Fibroblast of pulmonary artery (primary cell): ENCODE results near the gene ZDHHC8.

Experiments
- DNase-seq: peaks from one replicate; pipeline ENCODE4 v3.0.0-alpha.2; 2010; ENCODE audit warnings: low read depth
- H3K4me3 ChIP-seq: replicated peaks from 2 replicates; pipeline ENCODE4 v1.5.1; 2011; ENCODE audit warnings: low read depth, mild to moderate bottlenecking, control low read depth, low read length, moderate library complexity
- TF ChIP-seq, protein P1 (sequence below): IDR thresholded peaks from 2 replicates; pipeline ENCODE4 v1.5.1; 2011; ENCODE audit warnings: mild to moderate bottlenecking, control low read depth, low read length, inconsistent platforms; ENCODE audit errors: missing control alignments

ZDHHC8 gene

DNA sequence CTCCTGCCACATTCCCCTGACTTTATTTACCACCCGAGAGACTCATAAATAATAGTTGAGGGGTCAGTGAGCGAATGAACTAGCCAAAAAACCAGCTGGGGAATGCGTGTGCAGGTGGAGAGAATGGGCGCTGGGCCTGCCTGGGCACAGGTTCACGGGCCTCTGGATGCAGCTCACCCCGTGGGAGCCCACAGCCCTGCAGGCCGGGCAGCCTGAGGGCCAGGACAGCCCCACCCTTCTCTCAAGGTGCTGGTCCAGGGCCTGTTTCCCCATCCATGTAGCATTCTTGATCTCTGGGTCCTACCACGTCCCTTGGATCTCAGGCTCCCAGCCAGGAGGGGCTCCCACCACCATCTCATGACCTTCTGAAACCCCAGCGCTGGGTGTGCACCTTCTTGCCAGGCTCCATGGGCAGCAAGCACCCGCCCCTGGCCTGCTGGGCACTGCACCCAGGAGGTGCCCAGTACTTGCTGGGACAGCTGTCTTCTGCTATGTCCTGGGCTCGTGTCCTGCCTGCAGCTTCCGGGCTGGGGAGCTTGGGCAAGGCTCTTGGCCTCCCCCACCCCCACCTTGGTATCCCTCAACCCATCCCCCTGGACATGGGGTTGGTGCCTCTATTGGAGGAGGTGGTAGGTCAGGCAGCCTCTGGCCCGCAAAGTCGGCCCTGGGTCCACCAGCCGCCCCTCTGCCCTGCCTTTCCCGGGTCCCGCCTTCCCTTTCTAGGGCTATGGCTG is 62.3 kb downstream of the ZDHHC8 start:
- DNase-seq, result no peak
- TF ChIP-seq, protein P1, sequence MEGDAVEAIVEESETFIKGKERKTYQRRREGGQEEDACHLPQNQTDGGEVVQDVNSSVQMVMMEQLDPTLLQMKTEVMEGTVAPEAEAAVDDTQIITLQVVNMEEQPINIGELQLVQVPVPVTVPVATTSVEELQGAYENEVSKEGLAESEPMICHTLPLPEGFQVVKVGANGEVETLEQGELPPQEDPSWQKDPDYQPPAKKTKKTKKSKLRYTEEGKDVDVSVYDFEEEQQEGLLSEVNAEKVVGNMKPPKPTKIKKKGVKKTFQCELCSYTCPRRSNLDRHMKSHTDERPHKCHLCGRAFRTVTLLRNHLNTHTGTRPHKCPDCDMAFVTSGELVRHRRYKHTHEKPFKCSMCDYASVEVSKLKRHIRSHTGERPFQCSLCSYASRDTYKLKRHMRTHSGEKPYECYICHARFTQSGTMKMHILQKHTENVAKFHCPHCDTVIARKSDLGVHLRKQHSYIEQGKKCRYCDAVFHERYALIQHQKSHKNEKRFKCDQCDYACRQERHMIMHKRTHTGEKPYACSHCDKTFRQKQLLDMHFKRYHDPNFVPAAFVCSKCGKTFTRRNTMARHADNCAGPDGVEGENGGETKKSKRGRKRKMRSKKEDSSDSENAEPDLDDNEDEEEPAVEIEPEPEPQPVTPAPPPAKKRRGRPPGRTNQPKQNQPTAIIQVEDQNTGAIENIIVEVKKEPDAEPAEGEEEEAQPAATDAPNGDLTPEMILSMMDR, result no peak

DNA sequence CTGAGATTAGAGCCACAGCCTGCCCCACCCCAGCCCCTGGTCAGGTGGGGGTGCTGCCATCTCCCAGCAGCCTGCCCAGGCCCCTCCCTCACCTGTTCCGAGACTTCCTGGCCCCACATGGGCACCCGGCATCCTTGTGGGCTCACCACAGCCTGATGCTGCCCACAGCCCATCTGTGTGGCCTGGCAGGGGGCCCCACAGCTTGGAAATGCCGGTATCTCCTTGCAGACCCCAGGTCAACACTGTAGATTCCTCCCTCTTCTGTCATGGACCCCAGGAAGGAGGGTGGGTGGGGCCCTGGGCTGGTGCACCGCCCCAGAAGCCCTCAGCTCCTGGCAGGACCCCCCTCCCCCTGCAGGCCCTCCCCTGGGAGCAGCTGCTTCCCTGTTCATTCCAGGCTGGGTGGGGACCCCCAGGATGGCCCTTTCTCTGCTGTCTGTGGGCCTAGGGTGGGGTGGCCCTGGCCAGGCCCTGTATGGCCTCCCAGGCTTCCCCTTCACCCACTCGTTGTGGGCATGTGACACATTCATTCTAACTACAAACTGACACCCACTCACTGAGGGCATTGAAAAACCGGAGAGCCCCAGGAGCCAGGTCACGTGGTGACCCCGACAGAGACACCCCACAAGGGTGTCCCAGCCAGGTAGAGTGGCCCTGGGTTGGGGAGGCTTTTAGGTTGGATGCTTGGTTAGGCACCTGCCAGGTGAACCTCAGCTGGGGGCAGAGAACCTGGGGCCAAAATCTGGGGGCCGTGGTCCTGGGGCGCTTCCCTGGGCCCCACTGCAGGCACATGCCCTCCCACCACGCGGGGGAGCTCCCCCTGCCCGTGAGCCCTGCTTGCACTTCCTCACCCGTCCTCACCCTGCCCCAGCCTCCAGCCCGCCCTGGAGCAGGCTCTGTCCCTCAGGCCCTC is 63.3 kb downstream of the ZDHHC8 start:
- TF ChIP-seq, protein P1, result no peak
- no peak for DNase-seq

More for the DNA sequence above, 62.3 kb downstream of the ZDHHC8 start:
- no peak overlapping the region for H3K4me3 ChIP-seq

DNA sequence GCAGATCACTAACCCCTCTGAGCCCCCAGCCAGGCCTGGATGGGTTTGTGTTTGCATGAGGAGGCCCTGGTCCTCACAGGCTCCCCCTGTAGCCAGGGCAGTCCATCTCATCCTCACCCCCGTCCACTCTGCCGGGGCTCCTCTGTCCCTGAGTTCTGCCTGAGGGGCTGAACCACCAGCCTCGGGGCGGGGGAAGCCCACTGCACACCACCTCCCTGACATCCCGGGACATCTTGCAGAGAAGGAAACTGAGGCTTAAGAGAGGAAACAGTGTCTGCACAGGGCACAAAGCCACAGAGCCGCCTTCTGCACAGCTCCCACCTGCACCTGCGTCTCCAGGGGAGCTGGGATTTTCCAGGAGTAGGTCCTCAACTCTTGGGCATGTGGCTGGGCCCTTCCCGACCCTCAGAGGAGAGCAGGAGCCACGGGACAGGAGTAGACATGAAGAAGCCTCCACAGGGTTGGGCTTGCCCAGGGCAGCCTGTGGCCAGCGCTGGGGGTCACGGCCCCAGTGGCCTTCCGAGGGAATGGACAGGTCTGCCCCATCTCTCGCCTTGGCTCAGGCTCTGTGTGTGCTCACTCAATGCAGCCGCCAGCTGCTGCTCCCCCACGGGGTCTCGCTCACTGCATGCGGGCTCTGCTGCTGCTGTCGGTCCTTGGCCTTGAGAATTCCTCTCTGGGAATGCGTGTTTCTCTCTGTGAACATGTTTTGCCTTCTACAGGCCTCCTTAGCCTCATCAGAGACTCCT is 64.7 kb downstream of the ZDHHC8 start:
- TF ChIP-seq, protein P1, result no peak
- no peak overlapping the region for H3K4me3 ChIP-seq
- DNase-seq, result no peak

More for the DNA sequence above, 63.3 kb downstream of the ZDHHC8 start:
- H3K4me3 ChIP-seq, result no peak overlapping the region
